Activated CD4-positive, alpha-beta T cell treated with anti-CD3 and anti-CD28 coated beads for 36 hours (primary cell): ENCODE measurements around the gene P2RY2. TPM values are rescaled to one million over a fixed set of nuclear protein-coding genes. Genes with fewer than 3 reads are reported as not detected.

Experiments
- ATAC-seq: fragments of 200-7000 bp; cut with Tn5 transposase; one replicate; pipeline ENCODE4 v1.10.0; 2021; ENCODE audit warnings: mild to moderate bottlenecking, moderate library complexity
- CTCF ChIA-PET: fragments of 350-600 bp; sonication (Branson Sonifier 250); formaldehyde crosslinking; loops from one replicate; lab custom pipeline; 2021; ENCODE audit warnings: antibody characterized with exemption; lab: Charles Lee
- POLR2A ChIA-PET: fragments of 350-600 bp; sonication (Branson Sonifier 250); formaldehyde crosslinking; loops from one replicate; lab custom pipeline; 2021; ENCODE audit warnings: antibody characterized with exemption, inconsistent platforms; lab: Charles Lee
- DNase-seq: peaks from one replicate; pipeline ENCODE4 v3.0.0-alpha.2; 2020
- H3K27ac Mint-ChIP-seq: one replicate; pipeline ENCODE4 v1.8.0; 2021; ENCODE audit warnings: mixed read lengths
- H3K27me3 Mint-ChIP-seq: one replicate; pipeline ENCODE4 v1.8.0; 2021; ENCODE audit warnings: mixed read lengths
- H3K36me3 Mint-ChIP-seq: one replicate; pipeline ENCODE4 v1.8.0; 2021; ENCODE audit warnings: low read depth, mixed read lengths
- H3K4me1 Mint-ChIP-seq: one replicate; pipeline ENCODE4 v1.8.0; 2021; ENCODE audit warnings: mixed read lengths
- H3K4me3 Mint-ChIP-seq: one replicate; pipeline ENCODE4 v1.8.0; 2021; ENCODE audit warnings: mild to moderate bottlenecking, moderate library complexity, mixed read lengths
- H3K9me3 Mint-ChIP-seq: one replicate; pipeline ENCODE4 v1.8.0; 2021; ENCODE audit warnings: low read depth, mixed read lengths
- intact Hi-C, 2 experiments: fragments of 100-400 bp; cut with DNase I in 1 of 2; cut with micrococcal nuclease in 1 of 2; formaldehyde crosslinking; loops; one replicate each; pipeline versions ENCODE4 v1.14.2 to v1.15.1; 2022 to 2024; cut with DNase I, micrococcal nuclease
- total RNA-seq, 2 experiments: library from RNA; stranded (reverse); gene quantifications; one replicate each; pipeline ENCODE4 v1.2.3, GENCODE V29; 2021

P2RY2 gene
- total RNA-seq, 2 experiments from 2014 or later, result not detected

GRCh38 chr11:73206801-73207200 lies 11.3 kb upstream of the P2RY2 start:
- Mint-ChIP-seq H3K36me3 (no peaks in the 10 kb centered on the region), H3K4me1 (no peaks in the 10 kb centered on the region), H3K4me3 (no peak overlapping the region), H3K27ac (no peak overlapping the region), H3K27me3 (peaks cover 9% of the 10 kb centered on the region), H3K9me3 (no peaks in the 10 kb centered on the region)
- intact Hi-C loops, result no loop called here
- ChIA-PET CTCF (interaction anchor here (0.6 to 1.6 kb wide), 4 partner anchors 21 to 471 kb away, joined by 3 to 6 read pairs (median 3); no protein-coding TSS in a partner anchor), POLR2A (no interaction called here)
- no peak for DNase-seq
- ATAC-seq, result no peak

DNA sequence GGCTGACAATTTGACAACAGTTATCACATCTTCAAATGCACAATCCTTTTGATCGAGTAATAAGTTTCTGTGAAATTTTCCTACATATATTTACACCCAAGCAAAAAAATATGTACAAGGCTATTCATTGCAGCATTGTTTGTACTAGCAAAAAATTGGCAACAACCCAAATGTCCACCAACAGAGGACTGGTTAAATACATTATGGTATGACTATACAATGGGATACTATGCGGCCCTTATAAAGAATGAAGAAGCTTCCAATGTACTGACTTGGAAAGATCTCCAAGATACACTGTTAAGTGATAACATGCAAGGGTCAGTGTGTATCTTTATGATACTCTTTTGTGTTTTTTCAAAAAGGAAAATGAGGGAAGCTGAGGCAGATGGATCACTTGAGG lies 8.2 kb upstream of the P2RY2 start:
- Mint-ChIP-seq H3K27me3 (peaks cover 7% of the 10 kb centered on the region), H3K27ac (no peak overlapping the region), H3K9me3 (no peaks in the 10 kb centered on the region), H3K4me1 (no peaks in the 10 kb centered on the region), H3K4me3 (no peak overlapping the region), H3K36me3 (no peaks in the 10 kb centered on the region)
- intact Hi-C loops, result no loop called here
- ChIA-PET CTCF (no interaction called here), POLR2A (no interaction called here)
- ATAC-seq, result no peak
- no peak for DNase-seq

- no peaks in the 10 kb centered on the region for H3K27me3 Mint-ChIP-seq
- ChIA-PET POLR2A (no interaction called here), CTCF (interaction anchor here (0.7 to 1.7 kb wide), 3 partner anchors 11 to 28 kb away, joined by 3 to 5 read pairs (median 4); no protein-coding TSS in a partner anchor)
- intact Hi-C loops, result no loop called here
- H3K4me1 Mint-ChIP-seq, result no peaks in the 10 kb centered on the region
- no peaks in the 10 kb centered on the region for H3K9me3 Mint-ChIP-seq
- H3K27ac Mint-ChIP-seq, result no peak overlapping the region
- no peak for ATAC-seq
- no peak overlapping the region for H3K4me3 Mint-ChIP-seq
- H3K36me3 Mint-ChIP-seq, result no peaks in the 10 kb centered on the region
- no peak for DNase-seq
These were observed 7.0 kb upstream of the P2RY2 start for GRCh38 chr11:73210916-73211667.

GRCh38 chr11:73213196-73214143 lies 4.6 kb upstream of the P2RY2 start:
- POLR2A ChIA-PET, result interaction anchor here (0.6 kb wide), 1 partner anchor 367 kb away, joined by 3 read pairs; no protein-coding TSS in a partner anchor
- H3K36me3 Mint-ChIP-seq, result no peaks in the 10 kb centered on the region
- intact Hi-C loops, result no loop called here
- CTCF ChIA-PET, result interaction anchor here (0.9 to 1.1 kb wide), 2 partner anchors 44 to 529 kb away, joined by 3 read pairs; no protein-coding TSS in a partner anchor
- H3K27ac Mint-ChIP-seq, result no peak overlapping the region
- H3K4me1 Mint-ChIP-seq, result peaks cover 3% of the 10 kb centered on the region
- no peak overlapping the region for H3K4me3 Mint-ChIP-seq
- H3K27me3 Mint-ChIP-seq, result peaks cover 10% of the 10 kb centered on the region
- no peaks in the 10 kb centered on the region for H3K9me3 Mint-ChIP-seq
- DNase-seq (no peak), ATAC-seq (no peak)

DNA sequence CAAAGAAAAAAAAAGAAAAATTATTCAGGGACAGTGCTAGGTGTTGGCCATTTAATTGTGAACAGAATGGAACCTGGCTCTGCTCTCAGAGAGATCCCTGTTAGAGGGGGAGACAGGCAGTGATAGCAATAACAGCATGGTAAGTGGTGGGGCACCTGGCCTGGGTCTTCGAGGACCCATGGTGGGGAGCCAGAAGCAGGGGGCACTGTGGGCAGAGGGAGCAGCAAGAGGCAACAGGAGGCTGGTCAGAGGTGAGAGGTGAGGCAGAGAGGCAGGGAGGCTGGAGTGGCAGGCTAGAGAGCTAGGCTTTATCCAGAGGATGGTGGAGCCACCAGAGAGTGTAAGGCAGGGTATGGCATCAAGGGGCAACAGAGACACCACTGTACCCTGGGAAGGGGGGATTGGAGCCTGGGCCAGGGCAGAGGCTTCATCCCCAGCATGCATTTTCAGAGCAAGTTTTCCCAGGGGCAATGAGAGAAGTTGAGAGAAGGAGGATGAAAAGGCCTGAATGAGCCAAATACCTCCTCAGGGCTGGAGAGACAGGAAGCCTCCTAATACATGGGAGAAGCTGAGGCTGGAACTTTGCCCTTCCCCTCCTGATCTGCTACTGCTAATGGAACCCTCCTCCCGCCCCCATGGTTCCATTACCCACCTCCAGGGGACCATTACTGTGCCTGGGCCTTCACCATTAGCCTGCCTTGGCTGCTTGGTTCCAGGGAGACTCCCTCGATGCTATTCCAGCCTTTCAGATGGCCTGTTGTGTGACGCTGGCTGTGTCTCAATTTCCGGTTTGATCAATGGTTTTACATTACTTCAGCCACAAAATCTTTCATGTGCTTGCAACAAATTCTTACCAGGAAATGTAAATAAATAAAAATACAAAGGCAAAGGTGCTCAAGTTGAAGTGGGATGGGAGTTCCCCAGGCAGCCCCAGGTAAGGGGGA lies 2.6 kb upstream of the P2RY2 start:
- no peaks in the 10 kb centered on the region for H3K36me3 Mint-ChIP-seq
- ATAC-seq (no peak), DNase-seq (no peak)
- H3K4me3 Mint-ChIP-seq, result no peak overlapping the region
- ChIA-PET POLR2A (no interaction called here), CTCF (interaction anchor here (0.7 kb wide), 1 partner anchor 30 kb away, joined by 3 read pairs; no protein-coding TSS in a partner anchor)
- H3K9me3 Mint-ChIP-seq, result no peaks in the 10 kb centered on the region
- H3K27me3 Mint-ChIP-seq, result peaks cover 18% of the 10 kb centered on the region
- H3K27ac Mint-ChIP-seq, result no peak overlapping the region
- H3K4me1 Mint-ChIP-seq, result peaks cover 5% of the 10 kb centered on the region
- intact Hi-C loops, result no loop called here

DNA sequence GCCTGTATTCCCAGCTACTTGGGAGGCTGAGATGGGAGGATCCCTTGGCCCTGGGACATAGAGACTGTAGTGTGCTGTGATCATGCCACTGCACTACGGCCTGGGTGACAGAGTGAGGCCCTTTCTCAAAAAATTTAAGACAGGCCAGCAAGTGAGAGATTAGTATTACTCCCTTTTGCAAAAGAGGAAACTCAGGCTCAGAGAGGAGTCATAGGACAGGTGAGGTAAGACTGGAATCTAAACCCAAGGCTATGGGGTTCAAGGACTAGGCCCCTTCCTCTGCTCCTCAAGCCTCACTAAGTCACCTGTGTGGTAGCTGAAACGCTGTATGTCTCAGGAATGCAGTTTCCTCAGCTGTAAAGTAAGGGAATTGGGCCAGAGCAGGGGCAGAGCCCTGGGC lies 1.6 kb upstream of the P2RY2 start:
- peaks cover 5% of the 10 kb centered on the region for H3K4me1 Mint-ChIP-seq
- CTCF ChIA-PET, result interaction anchor here (0.5 to 0.9 kb wide), 2 partner anchors 14 to 25 kb away, joined by 3 read pairs; no protein-coding TSS in a partner anchor
- POLR2A ChIA-PET, result no interaction called here
- H3K9me3 Mint-ChIP-seq, result no peaks in the 10 kb centered on the region
- intact Hi-C loops, result no loop called here
- H3K27ac Mint-ChIP-seq, result no peak overlapping the region
- no peak overlapping the region for H3K4me3 Mint-ChIP-seq
- peaks cover 21% of the 10 kb centered on the region for H3K27me3 Mint-ChIP-seq
- no peaks in the 10 kb centered on the region for H3K36me3 Mint-ChIP-seq
- DNase-seq (no peak), ATAC-seq (no peak)

DNA sequence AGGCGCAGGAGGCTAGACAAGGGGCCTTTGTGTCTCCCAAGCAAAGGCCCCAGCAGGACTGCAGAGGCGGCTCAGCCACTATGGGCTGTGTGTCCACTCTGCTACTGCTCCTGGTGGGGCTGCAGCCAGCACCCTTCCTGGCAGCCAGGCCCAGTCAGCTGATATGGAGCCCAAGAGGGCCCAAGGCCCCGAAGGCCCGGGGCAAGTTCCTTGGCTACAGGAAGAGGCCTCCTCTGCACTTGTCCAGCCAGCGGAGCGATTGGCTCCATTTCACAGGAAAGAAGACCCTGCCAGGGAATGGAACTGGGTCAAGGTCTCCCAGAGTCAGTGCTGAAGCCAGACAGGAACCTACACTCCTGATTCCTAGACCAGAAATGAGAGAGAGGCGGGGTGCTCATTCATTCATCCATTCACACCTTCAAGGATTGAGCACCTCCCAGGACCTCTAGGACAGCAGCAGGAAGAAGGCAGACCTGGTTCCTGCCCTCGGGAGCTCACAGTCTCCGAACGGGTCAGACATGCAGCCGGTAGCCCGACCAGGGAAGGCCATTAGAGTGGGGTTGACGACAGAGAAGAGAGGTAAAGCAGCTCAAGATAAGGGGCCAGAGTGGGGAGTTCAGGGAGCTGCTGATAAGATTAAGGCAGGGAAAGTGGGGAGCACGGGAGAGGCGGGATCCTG lies 811 bp upstream of the P2RY2 start:
- Mint-ChIP-seq H3K4me3 (peak overlapping the region; percentile 42), H3K36me3 (no peaks in the 10 kb centered on the region)
- DNase-seq, result no peak

DNA sequence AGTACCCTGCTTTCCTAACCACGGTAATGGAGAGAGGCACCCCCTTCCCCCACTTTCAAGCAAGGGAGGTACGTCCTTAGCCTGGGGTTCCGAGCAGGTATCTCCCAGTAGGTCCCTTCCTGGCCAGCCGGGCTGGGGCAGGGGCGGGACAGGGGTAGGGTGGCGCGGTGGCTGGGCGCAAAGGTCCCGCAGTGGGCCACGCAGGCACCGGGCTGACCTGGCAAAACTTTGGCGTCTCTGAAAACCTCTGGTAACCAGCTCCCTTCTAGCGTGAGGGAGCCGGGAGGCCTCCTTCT lies 323 bp upstream of the P2RY2 start:
- ATAC-seq (no peak), DNase-seq (no peak)
- POLR2A ChIA-PET, result no interaction called here
- intact Hi-C loops, result no loop called here
- H3K27ac Mint-ChIP-seq, result no peak overlapping the region
- CTCF ChIA-PET, result interaction anchor here (0.6 kb wide), 1 partner anchor 379 kb away, joined by 3 read pairs; no protein-coding TSS in a partner anchor
- H3K27me3 Mint-ChIP-seq, result peaks cover 21% of the 10 kb centered on the region
- no peaks in the 10 kb centered on the region for H3K36me3 Mint-ChIP-seq
- peak overlapping the region; percentile 30 for H3K4me3 Mint-ChIP-seq
- H3K4me1 Mint-ChIP-seq, result peaks cover 5% of the 10 kb centered on the region
- H3K9me3 Mint-ChIP-seq, result no peaks in the 10 kb centered on the region

More for the DNA sequence above, 811 bp upstream of the P2RY2 start:
- Mint-ChIP-seq H3K27me3 (peaks cover 21% of the 10 kb centered on the region), H3K27ac (no peak overlapping the region), H3K4me1 (peaks cover 5% of the 10 kb centered on the region), H3K9me3 (no peaks in the 10 kb centered on the region)
- no peak for ATAC-seq
- intact Hi-C loops, result no loop called here
- ChIA-PET CTCF (interaction anchor here (0.5 to 0.9 kb wide), 3 partner anchors 15 to 379 kb away, joined by 3 read pairs; no protein-coding TSS in a partner anchor), POLR2A (no interaction called here)

DNA sequence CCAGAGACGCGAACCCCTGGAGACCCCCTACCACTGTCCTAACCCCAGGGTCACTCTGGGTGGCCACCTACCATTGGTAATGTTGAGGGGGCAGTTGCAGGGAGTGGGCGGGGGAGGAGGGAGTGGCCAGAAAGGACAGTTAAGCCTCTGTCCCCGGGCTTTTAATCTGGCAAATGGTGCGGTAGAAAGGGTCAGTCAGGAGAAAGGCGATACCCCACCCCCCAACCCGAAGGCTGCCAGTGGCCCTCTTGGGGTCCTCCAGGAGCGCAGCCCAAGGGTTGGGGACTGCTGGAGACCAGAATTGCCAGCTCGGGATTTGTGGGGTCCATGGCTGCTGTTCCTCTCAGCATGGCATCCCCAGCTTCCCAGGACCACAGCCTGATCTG lies 742 bp downstream of the P2RY2 start:
- intact Hi-C loops, result no loop called here
- Mint-ChIP-seq H3K27me3 (peaks cover 21% of the 10 kb centered on the region), H3K9me3 (no peaks in the 10 kb centered on the region), H3K4me1 (peaks cover 5% of the 10 kb centered on the region), H3K36me3 (no peaks in the 10 kb centered on the region), H3K4me3 (peak overlapping the region; percentile 40), H3K27ac (no peak overlapping the region)
- ChIA-PET POLR2A (no interaction called here), CTCF (interaction anchor here (0.6 to 1.9 kb wide), 5 partner anchors 10 to 723 kb away, joined by 3 to 7 read pairs (median 3); no protein-coding TSS in a partner anchor)
- ATAC-seq (no peak), DNase-seq (no peak)
